ENCODE results near the gene LARP6. TPM values are rescaled to one million over a fixed set of nuclear protein-coding genes. Genes with fewer than 3 reads are reported as not detected.

The LARP6 gene
- total RNA-seq, 1 donor from 2014 or later: 22.6 TPM

GRCh38 chr15:70797464-70797863 is 56.5 kb downstream of the LARP6 start:
- Mint-ChIP-seq H3K27ac (no peak overlapping the region), H3K4me3 (ENCODE audit: low read depth) (no peak overlapping the region)

GRCh38 chr15:70796516-70797310 is 57.2 kb downstream of the LARP6 start:
- TF ChIP-seq CTCF (IDR thresholded peaks at IDR 0.05; ENCODE audit: unreplicated experiment): no peak
- Mint-ChIP-seq H3K27me3 (peaks cover 8% of the 10 kb centered on the region), H3K4me1 (ENCODE audit: low read depth) (peaks cover 3% of the 10 kb centered on the region), H3K9me3 (ENCODE audit: low read depth) (no peaks in the 10 kb centered on the region), H3K27ac (no peak overlapping the region), H3K36me3 (ENCODE audit: insufficient read depth) (no peaks in the 10 kb centered on the region), H3K4me3 (ENCODE audit: low read depth) (no peak overlapping the region)
- no peak for DNase-seq (ENCODE audit: low spot score, unreplicated experiment)

More at GRCh38 chr15:70797464-70797863, 56.5 kb downstream of the LARP6 start:
- no peaks in the 10 kb centered on the region for H3K9me3 Mint-ChIP-seq (ENCODE audit: low read depth)
- no peak for TF ChIP-seq CTCF (IDR thresholded peaks at IDR 0.05; ENCODE audit: unreplicated experiment)
- no peaks in the 10 kb centered on the region for H3K36me3 Mint-ChIP-seq (ENCODE audit: insufficient read depth)
- peaks cover 3% of the 10 kb centered on the region for H3K4me1 Mint-ChIP-seq (ENCODE audit: low read depth)
- H3K27me3 Mint-ChIP-seq: peaks cover 2% of the 10 kb centered on the region
- DNase-seq (ENCODE audit: low spot score, unreplicated experiment): no peak

GRCh38 chr15:70795311-70795665 is 58.7 kb downstream of the LARP6 start:
- H3K27me3 Mint-ChIP-seq: peaks cover 8% of the 10 kb centered on the region
- peaks cover 2% of the 10 kb centered on the region for H3K4me1 Mint-ChIP-seq (ENCODE audit: low read depth)
- H3K4me3 Mint-ChIP-seq (ENCODE audit: low read depth): no peak overlapping the region
- H3K36me3 Mint-ChIP-seq (ENCODE audit: insufficient read depth): no peaks in the 10 kb centered on the region
- TF ChIP-seq CTCF (IDR thresholded peaks at IDR 0.05; ENCODE audit: unreplicated experiment): no peak
- H3K27ac Mint-ChIP-seq: no peak overlapping the region
- no peaks in the 10 kb centered on the region for H3K9me3 Mint-ChIP-seq (ENCODE audit: low read depth)
- DNase-seq (ENCODE audit: low spot score, unreplicated experiment): no peak

DNA sequence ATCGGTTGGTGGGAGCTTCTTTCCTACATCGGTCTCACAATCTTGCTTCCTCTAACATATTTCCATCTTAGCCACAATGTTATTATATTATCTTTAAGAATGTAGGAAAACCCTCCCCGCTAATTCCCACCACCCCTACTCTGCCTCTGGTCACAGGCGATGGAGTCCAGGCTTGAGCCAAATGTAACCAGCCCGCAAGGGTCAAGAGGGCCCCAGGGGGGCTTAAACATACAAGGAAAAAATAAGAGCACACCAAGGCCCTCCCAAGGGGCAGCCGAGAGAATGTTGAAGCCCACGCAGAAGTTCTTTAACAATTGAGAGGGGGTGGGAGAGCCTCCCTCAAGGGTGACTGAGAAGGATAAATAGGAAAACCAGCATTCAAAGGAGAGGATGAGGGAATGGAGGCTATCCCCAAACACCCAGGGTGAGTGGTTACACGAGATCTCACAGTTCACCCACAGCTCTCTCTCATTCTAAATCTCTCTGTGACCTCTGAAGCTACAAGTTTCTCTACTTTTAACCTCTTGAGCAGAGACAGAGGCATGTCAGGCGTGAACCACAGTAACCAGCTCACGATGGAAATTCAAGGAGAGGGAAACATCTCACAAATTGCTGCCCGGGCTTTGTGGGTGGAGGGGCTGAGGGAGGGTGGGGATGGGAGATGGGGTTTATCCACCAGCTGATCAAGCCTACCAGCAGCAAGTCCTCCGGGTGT is 59.2 kb downstream of the LARP6 start:
- no peak for TF ChIP-seq CTCF (IDR thresholded peaks at IDR 0.05; ENCODE audit: unreplicated experiment)
- H3K27ac Mint-ChIP-seq: no peak overlapping the region
- H3K27me3 Mint-ChIP-seq: peaks cover 8% of the 10 kb centered on the region
- DNase-seq (ENCODE audit: low spot score, unreplicated experiment): no peak
- no peaks in the 10 kb centered on the region for H3K4me1 Mint-ChIP-seq (ENCODE audit: low read depth)
- no peaks in the 10 kb centered on the region for H3K9me3 Mint-ChIP-seq (ENCODE audit: low read depth)
- no peaks in the 10 kb centered on the region for H3K36me3 Mint-ChIP-seq (ENCODE audit: insufficient read depth)
- H3K4me3 Mint-ChIP-seq (ENCODE audit: low read depth): no peak overlapping the region

- Mint-ChIP-seq H3K4me1 (ENCODE audit: low read depth) (no peaks in the 10 kb centered on the region), H3K36me3 (ENCODE audit: insufficient read depth) (no peaks in the 10 kb centered on the region), H3K27ac (no peak overlapping the region), H3K4me3 (ENCODE audit: low read depth) (no peak overlapping the region), H3K27me3 (peaks cover 6% of the 10 kb centered on the region), H3K9me3 (ENCODE audit: low read depth) (no peaks in the 10 kb centered on the region)
- no peak for TF ChIP-seq CTCF (IDR thresholded peaks at IDR 0.05; ENCODE audit: unreplicated experiment)
- no peak for DNase-seq (ENCODE audit: low spot score, unreplicated experiment)
These were observed 60.3 kb downstream of the LARP6 start for GRCh38 chr15:70793694-70794093.
